Loucy (cell line): ENCODE data around the gene CDO1.

ENCODE experiments used
- H2AFZ ChIP-seq: fragments of 200-600 bp; sonication (generic); 2 replicates; pipeline ENCODE4 v1.6.0; 2016; ENCODE audit warnings: antibody characterized with exemption, mild to moderate bottlenecking, low read length, moderate library complexity
- H3F3A ChIP-seq: fragments of 200-600 bp; 2 replicates; pipeline ENCODE4 v1.6.0; 2016; ENCODE audit warnings: antibody characterized with exemption, low read depth, mild to moderate bottlenecking
- H3K27me3 ChIP-seq: fragments of 200-600 bp; sonication (generic); 2 replicates; pipeline ENCODE4 v1.6.1; 2014; ENCODE audit warnings: low read length, mild to moderate bottlenecking; ENCODE audit not compliant: insufficient read depth, poor library complexity, severe bottlenecking
- H3K36me3 ChIP-seq: fragments of 200-600 bp; sonication (generic); 2 replicates; pipeline ENCODE4 v1.6.1; 2016; ENCODE audit warnings: low read length; ENCODE audit not compliant: insufficient read depth
- H3K4me1 ChIP-seq: fragments of 200-600 bp; sonication (generic); 2 replicates; pipeline ENCODE4 v1.5.1; 2014; ENCODE audit warnings: low read length, mild to moderate bottlenecking; ENCODE audit not compliant: insufficient read depth, poor library complexity, severe bottlenecking
- H3K4me2 ChIP-seq: fragments of 200-600 bp; sonication (generic); 2 replicates; pipeline ENCODE4 v1.6.0; 2014; ENCODE audit warnings: antibody characterized with exemption, low read length, low read depth, mild to moderate bottlenecking; ENCODE audit not compliant: poor library complexity, severe bottlenecking
- H3K4me3 ChIP-seq: fragments of 200-600 bp; sonication (generic); 2 replicates; pipeline ENCODE4 v1.5.1; 2014; ENCODE audit warnings: low read length, mild to moderate bottlenecking, mixed read lengths; ENCODE audit not compliant: poor library complexity, severe bottlenecking
- H3K79me2 ChIP-seq: fragments of 200-600 bp; sonication (generic); 2 replicates; pipeline ENCODE4 v1.6.1; 2014; ENCODE audit warnings: low read length; ENCODE audit not compliant: insufficient read depth
- H3K9ac ChIP-seq: fragments of 200-600 bp; sonication (generic); 2 replicates; pipeline ENCODE4 v1.6.0; 2014; ENCODE audit warnings: mild to moderate bottlenecking, low read depth, low read length, moderate library complexity; ENCODE audit not compliant: poor library complexity, severe bottlenecking
- H3K9me2 ChIP-seq: fragments of 200-600 bp; sonication (generic); replicated peaks from 2 replicates; pipeline ENCODE4 v1.6.1; 2016; ENCODE audit warnings: low read depth, low read length, mixed read lengths
- H3K9me3 ChIP-seq: fragments of 200-600 bp; sonication (generic); 2 replicates; pipeline ENCODE4 v1.6.1; 2014; ENCODE audit warnings: mild to moderate bottlenecking, antibody characterized with exemption, low read length, low read depth; ENCODE audit not compliant: insufficient read depth
- H4K20me1 ChIP-seq: fragments of 200-600 bp; sonication (generic); 2 replicates; pipeline ENCODE4 v1.6.0; 2014; ENCODE audit warnings: antibody characterized with exemption, low read length, mild to moderate bottlenecking; ENCODE audit not compliant: insufficient read depth, poor library complexity, severe bottlenecking
- CTCF ChIP-seq: fragments of 200-600 bp; sonication (generic); conservative IDR thresholded peaks from 2 replicates; pipeline ENCODE4 v1.5.1; 2014; ENCODE audit warnings: mild to moderate bottlenecking, antibody characterized with exemption, low read length
- EZH2phosphoT487 ChIP-seq: fragments of 200-600 bp; IDR thresholded peaks from 2 replicates; pipeline ENCODE4 v1.6.1; 2018; ENCODE audit warnings: antibody characterized with exemption, mild to moderate bottlenecking, moderate library complexity, borderline replicate concordance

CDO1 gene

DNA sequence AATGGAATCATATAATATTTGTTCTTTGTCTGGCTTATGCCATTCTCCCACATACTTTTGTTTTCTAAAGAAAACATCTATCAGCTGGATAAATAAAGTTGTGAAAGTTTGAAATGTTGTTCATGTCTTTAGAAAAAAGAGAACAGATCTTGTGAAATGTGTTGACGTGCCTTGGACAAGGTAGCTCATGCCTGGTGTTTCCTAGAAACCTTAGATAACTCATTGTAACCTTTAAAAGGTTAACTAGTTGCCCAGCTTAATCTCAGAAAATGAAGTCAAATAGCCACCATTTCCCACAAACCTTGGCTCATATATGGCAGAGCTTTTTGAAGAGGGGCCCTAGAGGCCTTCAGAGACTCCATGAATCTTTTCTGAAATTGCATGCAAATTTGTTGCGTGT is 15.3 kb downstream of the CDO1 start:
- Histone ChIP-seq H3K4me3 (no peak overlapping the region), H3K36me3 (no peaks in the 10 kb centered on the region), H3K9me2 (no peaks in the 10 kb centered on the region), H3K27me3 (no peaks in the 10 kb centered on the region), H2AFZ (no peak overlapping the region), H4K20me1 (no peaks in the 10 kb centered on the region), H3K4me1 (no peaks in the 10 kb centered on the region), H3K79me2 (no peaks in the 10 kb centered on the region), H3K4me2 (no peak overlapping the region), H3F3A (no peaks in the 10 kb centered on the region), H3K9ac (no peak overlapping the region), H3K9me3 (no peaks in the 10 kb centered on the region)
- TF ChIP-seq CTCF, result no peak
- no peak for TF ChIP-seq EZH2phosphoT487

GRCh38 chr5:115800108-115800507 is 16.4 kb downstream of the CDO1 start:
- Histone ChIP-seq H3K4me2 (no peak overlapping the region), H3K9me3 (no peaks in the 10 kb centered on the region), H4K20me1 (no peaks in the 10 kb centered on the region), H2AFZ (no peak overlapping the region), H3K27me3 (no peaks in the 10 kb centered on the region), H3K4me1 (no peaks in the 10 kb centered on the region), H3F3A (no peaks in the 10 kb centered on the region), H3K36me3 (no peaks in the 10 kb centered on the region), H3K9ac (no peak overlapping the region), H3K9me2 (no peaks in the 10 kb centered on the region), H3K4me3 (no peak overlapping the region), H3K79me2 (no peaks in the 10 kb centered on the region)
- TF ChIP-seq CTCF, result no peak
- TF ChIP-seq EZH2phosphoT487, result no peak

DNA sequence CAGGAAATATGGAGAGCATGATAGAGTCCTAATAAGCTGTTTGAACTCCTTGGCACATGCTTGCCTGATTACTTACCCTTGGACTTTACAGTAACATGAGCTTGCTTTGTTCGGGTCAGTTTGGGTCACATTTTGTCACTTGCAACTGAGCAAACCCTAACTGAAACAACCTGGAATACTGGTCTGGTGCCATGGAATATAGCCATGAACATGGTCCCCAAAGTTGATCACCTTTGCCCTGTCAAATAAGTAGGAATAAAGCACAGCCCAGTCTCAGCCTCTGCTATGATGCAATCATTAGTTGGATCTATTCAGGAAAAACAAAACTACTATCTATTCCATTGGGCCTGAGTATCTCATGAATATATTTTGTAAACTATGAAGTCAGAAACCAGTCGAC is 18.2 kb downstream of the CDO1 start:
- H4K20me1 ChIP-seq, result no peaks in the 10 kb centered on the region

More for the DNA sequence above, 18.2 kb downstream of the CDO1 start:
- no peaks in the 10 kb centered on the region for H3K36me3 ChIP-seq
- no peak overlapping the region for H3K9ac ChIP-seq
- H3F3A ChIP-seq, result no peaks in the 10 kb centered on the region
- H2AFZ ChIP-seq, result no peak overlapping the region
- H3K27me3 ChIP-seq, result no peaks in the 10 kb centered on the region
- H3K79me2 ChIP-seq, result no peaks in the 10 kb centered on the region
- TF ChIP-seq CTCF, result no peak
- TF ChIP-seq EZH2phosphoT487, result no peak
- no peaks in the 10 kb centered on the region for H3K4me1 ChIP-seq
- no peaks in the 10 kb centered on the region for H3K9me3 ChIP-seq
- no peaks in the 10 kb centered on the region for H3K9me2 ChIP-seq
- H3K4me3 ChIP-seq, result no peak overlapping the region
- H3K4me2 ChIP-seq, result no peak overlapping the region
